ENCODE data around the gene CCDC178.

DNA sequence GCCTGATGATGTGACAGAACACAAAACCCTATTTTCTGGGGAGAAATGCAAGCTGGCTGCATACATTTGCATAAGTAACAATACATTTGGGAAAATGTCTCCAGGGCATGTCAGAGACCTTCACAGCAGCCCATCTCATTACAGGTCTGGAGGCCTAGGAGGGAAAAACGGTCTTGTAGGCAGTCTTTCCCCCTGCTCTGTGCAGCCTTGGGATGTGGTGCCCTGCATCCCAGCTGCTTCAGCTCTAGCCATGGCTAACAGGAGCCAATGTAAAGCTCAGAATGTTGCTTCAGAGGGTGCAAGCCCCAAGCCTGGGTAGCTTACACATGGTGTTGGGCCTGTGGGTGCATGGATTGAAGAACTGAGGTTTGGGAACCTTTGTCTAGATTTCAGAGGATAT, 133.0 kb downstream of the CCDC178 start:
- TF ChIP-seq SP1 (IDR thresholded peaks at IDR 0.05), result no peak
- TF ChIP-seq ELF4 (IDR thresholded peaks at IDR 0.05), result no peak
- no peak for TF ChIP-seq FOXA1 (IDR thresholded peaks at IDR 0.05)
- TF ChIP-seq FOXK2 (IDR thresholded peaks at IDR 0.05), result no peak

Measured in HEK293T (cell line).